T-helper 1 cell treated with Interleukin-12 subunit alpha and Interleukin-12 subunit beta and Interleukin-4 antibody, amounts not matched to agents 30 μg/mL and 1 μg/mL, for 36 hours (primary cell): Measurements from ENCODE around the gene VRK2.
"Not testable (repeated sequence)": the region's sequence is repeated elsewhere in the genome, so short reads cannot be mapped to it uniquely, and the experiment has no call there.

ENCODE experiments used
- H3K27ac Mint-ChIP-seq: one replicate; pipeline ENCODE4 v1.8.0; 2021; ENCODE audit warnings: mild to moderate bottlenecking, mixed read lengths
- H3K27me3 Mint-ChIP-seq: one replicate; pipeline ENCODE4 v1.8.0; 2021; ENCODE audit warnings: low read depth, mixed read lengths
- H3K36me3 Mint-ChIP-seq: one replicate; pipeline ENCODE4 v1.8.0; 2021; ENCODE audit warnings: low read depth, mixed read lengths
- H3K4me1 Mint-ChIP-seq: one replicate; pipeline ENCODE4 v1.8.0; 2021; ENCODE audit warnings: low read depth, mixed read lengths
- H3K4me3 Mint-ChIP-seq: one replicate; pipeline ENCODE4 v1.8.0; 2021; ENCODE audit warnings: mild to moderate bottlenecking, moderate library complexity, mixed read lengths
- H3K9me3 Mint-ChIP-seq: one replicate; pipeline ENCODE4 v1.8.0; 2021; ENCODE audit warnings: mixed read lengths

The VRK2 gene

GRCh38 chr2:58067001-58067400, 20.4 kb downstream of the VRK2 start:
- no peak overlapping the region for H3K27ac Mint-ChIP-seq
- peaks cover 7% of the 10 kb centered on the region for H3K9me3 Mint-ChIP-seq
- H3K27me3 Mint-ChIP-seq = no peaks in the 10 kb centered on the region
- H3K36me3 Mint-ChIP-seq = peaks cover 27% of the 10 kb centered on the region
- H3K4me1 Mint-ChIP-seq = peaks cover 15% of the 10 kb centered on the region
- no peak overlapping the region for H3K4me3 Mint-ChIP-seq

- H3K27me3 Mint-ChIP-seq = no peaks in the 10 kb centered on the region
- H3K4me1 Mint-ChIP-seq = peaks cover 6% of the 10 kb centered on the region
- H3K9me3 Mint-ChIP-seq = peaks cover 12% of the 10 kb centered on the region
- H3K4me3 Mint-ChIP-seq = no peak overlapping the region
- H3K27ac Mint-ChIP-seq = no peak overlapping the region
- peaks cover 28% of the 10 kb centered on the region for H3K36me3 Mint-ChIP-seq
These were observed 24.2 kb downstream of the VRK2 start for GRCh38 chr2:58070765-58071164.

GRCh38 chr2:58072102-58072501, 25.5 kb downstream of the VRK2 start:
- Mint-ChIP-seq H3K27me3 (no peaks in the 10 kb centered on the region), H3K9me3 (peaks cover 12% of the 10 kb centered on the region), H3K27ac (no peak overlapping the region), H3K36me3 (peaks cover 25% of the 10 kb centered on the region), H3K4me1 (peaks cover 2% of the 10 kb centered on the region), H3K4me3 (no peak overlapping the region)

GRCh38 chr2:58073008-58073407, 26.4 kb downstream of the VRK2 start:
- H3K4me1 Mint-ChIP-seq = peaks cover 2% of the 10 kb centered on the region
- H3K36me3 Mint-ChIP-seq = peaks cover 25% of the 10 kb centered on the region
- H3K4me3 Mint-ChIP-seq = no peak overlapping the region
- H3K27ac Mint-ChIP-seq = no peak overlapping the region
- H3K9me3 Mint-ChIP-seq = peaks cover 12% of the 10 kb centered on the region
- H3K27me3 Mint-ChIP-seq = no peaks in the 10 kb centered on the region

- Mint-ChIP-seq H3K4me3 (no peak overlapping the region), H3K27ac (no peak overlapping the region), H3K36me3 (peaks cover 17% of the 10 kb centered on the region), H3K4me1 (no peaks in the 10 kb centered on the region), H3K27me3 (no peaks in the 10 kb centered on the region), H3K9me3 (peaks cover 8% of the 10 kb centered on the region)
These were observed 27.1 kb downstream of the VRK2 start for GRCh38 chr2:58073751-58074150.

GRCh38 chr2:58081000-58081399, 34.4 kb downstream of the VRK2 start:
- Mint-ChIP-seq H3K36me3 (peaks cover 10% of the 10 kb centered on the region), H3K4me1 (no peaks in the 10 kb centered on the region), H3K4me3 (no peak overlapping the region), H3K27me3 (no peaks in the 10 kb centered on the region), H3K9me3 (no peaks in the 10 kb centered on the region), H3K27ac (no peak overlapping the region)

GRCh38 chr2:58089081-58089480, 42.5 kb downstream of the VRK2 start:
- H3K27me3 Mint-ChIP-seq = no peaks in the 10 kb centered on the region
- H3K36me3 Mint-ChIP-seq = peaks cover 40% of the 10 kb centered on the region
- H3K27ac Mint-ChIP-seq = no peak overlapping the region

GRCh38 chr2:58092772-58093171, 46.2 kb downstream of the VRK2 start:
- not testable (repeated sequence) for H3K27ac Mint-ChIP-seq, H3K27me3 Mint-ChIP-seq, H3K4me1 Mint-ChIP-seq, H3K4me3 Mint-ChIP-seq
- H3K36me3 Mint-ChIP-seq = peaks cover 42% of the 10 kb centered on the region
- peaks cover 18% of the 10 kb centered on the region for H3K9me3 Mint-ChIP-seq

More at GRCh38 chr2:58089081-58089480, 42.5 kb downstream of the VRK2 start:
- Mint-ChIP-seq H3K9me3 (peaks cover 5% of the 10 kb centered on the region), H3K4me1 (peaks cover 2% of the 10 kb centered on the region), H3K4me3 (no peak overlapping the region)

- Mint-ChIP-seq H3K9me3 (peaks cover 14% of the 10 kb centered on the region), H3K36me3 (peaks cover 14% of the 10 kb centered on the region), H3K4me3 (no peak overlapping the region), H3K27me3 (no peaks in the 10 kb centered on the region), H3K4me1 (peaks cover 3% of the 10 kb centered on the region), H3K27ac (no peak overlapping the region)
These were observed 50.4 kb downstream of the VRK2 start for GRCh38 chr2:58097025-58097424.

GRCh38 chr2:58098254-58099095, 51.9 kb downstream of the VRK2 start:
- Mint-ChIP-seq H3K9me3 (peaks cover 14% of the 10 kb centered on the region), H3K27me3 (no peaks in the 10 kb centered on the region), H3K36me3 (peaks cover 8% of the 10 kb centered on the region), H3K27ac (no peak overlapping the region), H3K4me1 (peaks cover 3% of the 10 kb centered on the region), H3K4me3 (no peak overlapping the region)

- peaks cover 12% of the 10 kb centered on the region for H3K9me3 Mint-ChIP-seq
- peaks cover 3% of the 10 kb centered on the region for H3K4me1 Mint-ChIP-seq
- H3K36me3 Mint-ChIP-seq = peaks cover 7% of the 10 kb centered on the region
- no peaks in the 10 kb centered on the region for H3K27me3 Mint-ChIP-seq
- no peak overlapping the region for H3K4me3 Mint-ChIP-seq
- no peak overlapping the region for H3K27ac Mint-ChIP-seq
These were observed 52.6 kb downstream of the VRK2 start for GRCh38 chr2:58099096-58099769.

- H3K9me3 Mint-ChIP-seq = peaks cover 1% of the 10 kb centered on the region
- H3K4me3 Mint-ChIP-seq = no peak overlapping the region
- H3K27me3 Mint-ChIP-seq = no peaks in the 10 kb centered on the region
- no peaks in the 10 kb centered on the region for H3K36me3 Mint-ChIP-seq
- no peak overlapping the region for H3K27ac Mint-ChIP-seq
- peaks cover 3% of the 10 kb centered on the region for H3K4me1 Mint-ChIP-seq
These were observed 54.9 kb downstream of the VRK2 start for GRCh38 chr2:58101500-58101899.

- no peaks in the 10 kb centered on the region for H3K27me3 Mint-ChIP-seq
- H3K4me1 Mint-ChIP-seq = peaks cover 3% of the 10 kb centered on the region
- H3K4me3 Mint-ChIP-seq = no peak overlapping the region
- H3K36me3 Mint-ChIP-seq = peaks cover 2% of the 10 kb centered on the region
- H3K27ac Mint-ChIP-seq = no peak overlapping the region
- H3K9me3 Mint-ChIP-seq = no peaks in the 10 kb centered on the region
These were observed 60.3 kb downstream of the VRK2 start for GRCh38 chr2:58106896-58107295.

GRCh38 chr2:58107803-58108710, 61.5 kb downstream of the VRK2 start:
- H3K27me3 Mint-ChIP-seq = no peaks in the 10 kb centered on the region
- no peaks in the 10 kb centered on the region for H3K9me3 Mint-ChIP-seq
- no peak overlapping the region for H3K27ac Mint-ChIP-seq
- peaks cover 3% of the 10 kb centered on the region for H3K4me1 Mint-ChIP-seq
- H3K4me3 Mint-ChIP-seq = no peak overlapping the region
- H3K36me3 Mint-ChIP-seq = peaks cover 2% of the 10 kb centered on the region
